K562 (cell line): ENCODE data around the gene PIP5K1B. TPM values are rescaled to one million over a fixed set of nuclear protein-coding genes. Genes with fewer than 3 reads are reported as not detected.

Source experiments
- ATAC-seq: fragments of 200-7000 bp; cut with Tn5 transposase; 3 replicates; pipeline ENCODE4 v1.9.1; 2020; ENCODE audit warnings: moderate library complexity
- BruUV-seq: library from RNA; stranded (reverse); fragments of 400-500 nt; replicated peaks from 2 replicates; lab custom pipeline; 2021; lab: Mats Ljungman, UMichigan
- CTCF ChIA-PET: fragments of 300-600 bp; formaldehyde crosslinking; extraction: SDS; loops from one replicate; lab custom pipeline; 2021; ENCODE audit warnings: low intra/inter-chr PET ratio; lab: Yijun Ruan, JAX
- POLR2A ChIA-PET: fragments of 300-600, 350-650 bp; sonication (Branson Sonifier 250); formaldehyde crosslinking; extraction: SDS; loops from one replicate; lab custom pipeline; 2021; ENCODE audit warnings: antibody characterized with exemption, inconsistent platforms; lab: Yijun Ruan, JAX
- DNase-seq, 4 experiments: peaks; one replicate each; pipeline versions ENCODE4 v3.0.0 to v3.0.0-alpha.2; 2011 to 2018; ENCODE audit warnings: low spot score in 3 of 4, mixed read lengths in 3 of 4; ENCODE audit errors: extremely low read depth in 1 of 4
- FAIRE-seq: peaks from 2 replicates; lab custom pipeline; 2011; peaks lifted over from hg19 to GRCh38; lab: Jason Lieb, UNC
- H2AFZ ChIP-seq: 2 replicates; pipeline ENCODE4 v1.6.0; 2011; ENCODE audit warnings: low read depth, low read length, control low read depth, inconsistent platforms
- H3K27ac ChIP-seq: fragments of 200-600 bp; 3 replicates; pipeline ENCODE4 v1.8.0; 2011; ENCODE audit warnings: low read depth, mild to moderate bottlenecking, control low read depth, inconsistent platforms, low read length, moderate library complexity, mixed read lengths; ENCODE audit errors: extremely low read depth
- H3K27me3 ChIP-seq, 2 experiments: fragments of 300-600 bp in 1 of 2; 2 replicates in 1 of 2; 3 replicates in 1 of 2; pipeline versions ENCODE4 v1.6.0 to v1.8.0; 2011; ENCODE audit warnings: inconsistent platforms in 2 of 2, low read length in 2 of 2, mild to moderate bottlenecking in 1 of 2, mixed read lengths in 1 of 2, moderate library complexity in 1 of 2; ENCODE audit not compliant: control insufficient read depth in 2 of 2, insufficient read depth in 2 of 2
- H3K36me3 ChIP-seq: fragments of 300-600 bp; 3 replicates; pipeline ENCODE4 v1.8.0; 2011; ENCODE audit warnings: mild to moderate bottlenecking, low read length, inconsistent platforms; ENCODE audit not compliant: control insufficient read depth, insufficient read depth
- H3K4me1 ChIP-seq, 2 experiments: fragments of 200-600 bp in 1 of 2; replicated peaks in 1 of 2; 2 replicates in 1 of 2; 3 replicates in 1 of 2; pipeline versions ENCODE4 v1.5.1 to v1.8.0; 2011; ENCODE audit warnings: inconsistent platforms in 2 of 2, low read length in 2 of 2, mild to moderate bottlenecking in 1 of 2, mixed read lengths in 1 of 2, moderate library complexity in 1 of 2; ENCODE audit not compliant: control insufficient read depth in 2 of 2, insufficient read depth in 2 of 2
- H3K4me2 ChIP-seq: 2 replicates; pipeline ENCODE4 v1.6.1; 2011; ENCODE audit warnings: low read length, control low read depth, inconsistent platforms, mixed read lengths; ENCODE audit not compliant: insufficient read depth
- H3K4me3 ChIP-seq: fragments of 200-600 bp; sonication (generic), shearing (Covaris generic); 2 replicates; pipeline ENCODE4 v1.5.1; 2016; ENCODE audit warnings: control low read depth, inconsistent platforms
- H3K79me2 ChIP-seq: fragments of 200-600 bp; 3 replicates; pipeline ENCODE4 v1.8.0; 2011; ENCODE audit warnings: low read length, inconsistent platforms; ENCODE audit not compliant: control insufficient read depth, insufficient read depth
- H3K9ac ChIP-seq, 2 experiments: 2 replicates each; pipeline versions ENCODE4 v1.6.0 to v1.6.1; 2011; ENCODE audit warnings: low read depth in 2 of 2, low read length in 2 of 2, control low read depth in 1 of 2, inconsistent platforms in 1 of 2, mild to moderate bottlenecking in 1 of 2, mixed read lengths in 1 of 2; ENCODE audit not compliant: insufficient read depth in 1 of 2
- H3K9me1 ChIP-seq: one replicate; pipeline ENCODE4 v1.6.0; 2011; ENCODE audit warnings: inconsistent platforms, mild to moderate bottlenecking, low read length, moderate library complexity; ENCODE audit not compliant: control insufficient read depth, insufficient read depth
- H3K9me3 ChIP-seq: replicated peaks from 2 replicates; pipeline ENCODE4 v1.5.1; 2011; ENCODE audit warnings: low read depth, low read length, inconsistent platforms; ENCODE audit not compliant: control insufficient read depth, insufficient read depth
- H4K20me1 ChIP-seq: replicated peaks from 2 replicates; pipeline ENCODE4 v1.6.1; 2011; ENCODE audit warnings: low read length, inconsistent platforms, mixed read lengths; ENCODE audit not compliant: control insufficient read depth, insufficient read depth
- OTX1 ChIP-seq: fragments of 450-650 bp; formaldehyde crosslinking; IDR thresholded peaks from 2 replicates; pipeline ENCODE4 v1.4.0; 2022; ENCODE audit warnings: mild to moderate bottlenecking
- SIRT6 ChIP-seq: IDR thresholded peaks from one replicate; pipeline ENCODE4 v1.6.1; 2012; ENCODE audit warnings: low read depth, mild to moderate bottlenecking, control low read depth, inconsistent platforms, low read length, moderate library complexity
- XRCC5 ChIP-seq: fragments of 200-400 bp; formaldehyde crosslinking; IDR thresholded peaks from 2 replicates; pipeline ENCODE4 v1.6.1; 2017; ENCODE audit warnings: low read depth, mild to moderate bottlenecking, low read length
- WGBS: fragments of 100-300 bp; shearing (Covaris generic); methylation state at CpG from one replicate; pipeline ENCODE4 v1.1.6; 2016; ENCODE audit warnings: low coverage, mixed read lengths; ENCODE audit not compliant: insufficient coverage; ENCODE audit errors: missing lambda C conversion rate; 5-methylcytosine and 5-hydroxymethylcytosine counted together
- in situ Hi-C: fragments of 300-500 bp; cut with MboI; formaldehyde crosslinking; loops from 4 replicates; pipeline ENCODE4 v1.15.0; 2018; ENCODE audit warnings: inconsistent platforms, mixed read lengths
- intact Hi-C: fragments of 100-400 bp; cut with micrococcal nuclease; formaldehyde crosslinking; loops from 2 replicates; pipeline ENCODE4 v1.14.2; 2022
- polyA plus RNA-seq, 8 experiments: library from polyadenylated mRNA; depleted of rRNA in 4 of 8; stranded (reverse) in 5 of 8; unstranded in 3 of 8; fragments of >200 nt; fragmentation: Nextera tagmentation in 2 of 8; fragmentation: Illumina TruSeq in 1 of 8; extraction: Ambion mirVana in 2 of 8; extraction: Trizol in 1 of 8; gene quantifications; 2 replicates each; pipeline versions ENCODE4 v1.2.1 to v1.2.3, GENCODE V29; 2011 to 2014; ENCODE audit warnings: inconsistent platforms in 1 of 8, missing spikeins in 1 of 8
- total RNA-seq, 7 experiments: library from RNA; depleted of rRNA in 6 of 7; stranded (reverse); fragments of >200 nt in 6 of 7; fragmentation: Illumina TruSeq in 2 of 7; extraction: Trizol in 2 of 7; gene quantifications; 2 replicates each; pipeline versions ENCODE4 v1.2.1 to v1.2.3, GENCODE V29; 2011 to 2021; ENCODE audit warnings: low replicate concordance in 1 of 7
- TF ChIP-seq, protein P1 (sequence below): fragments of 450-650 bp; IDR thresholded peaks from 2 replicates; pipeline ENCODE4 v1.6.1; 2016; ENCODE audit warnings: borderline replicate concordance

The PIP5K1B gene
- total and polyA plus RNA-seq, 9 of the 15 experiments (the other 6 are each of a cell fraction or from before 2014, with no cell fraction given): 3.1 to 12.9 (median 7.4) TPM

- 72% methylated on average over 8 of the region's 9 CpGs for WGBS
- in situ Hi-C loops: no loop called here
- Histone ChIP-seq H3K4me3 (no peak overlapping the region), H3K4me1 (peaks cover 8 to 11% of the 10 kb centered on the region in 2 experiments; a peak in 3 of 5 replicates), H3K27ac (no peak overlapping the region), H3K36me3 (no peaks in the 10 kb centered on the region), H3K79me2 (no peaks in the 10 kb centered on the region), H4K20me1 (no peaks in the 10 kb centered on the region), H3K9me1 (no peaks in the 10 kb centered on the region), H3K4me2 (no peak overlapping the region), H3K9me3 (no peaks in the 10 kb centered on the region), H3K9ac (no peak overlapping the region), H2AFZ (no peak overlapping the region), H3K27me3 (no peaks in the 10 kb centered on the region)
- FAIRE-seq (no peak), ATAC-seq (no peak), DNase-seq (no peak)
- no TSS peak for BruUV-seq
- intact Hi-C loops: no loop called here
- ChIA-PET POLR2A (no interaction called here), CTCF (no interaction called here)
- no peak for TF ChIP-seq XRCC5
- TF ChIP-seq, protein P1, sequence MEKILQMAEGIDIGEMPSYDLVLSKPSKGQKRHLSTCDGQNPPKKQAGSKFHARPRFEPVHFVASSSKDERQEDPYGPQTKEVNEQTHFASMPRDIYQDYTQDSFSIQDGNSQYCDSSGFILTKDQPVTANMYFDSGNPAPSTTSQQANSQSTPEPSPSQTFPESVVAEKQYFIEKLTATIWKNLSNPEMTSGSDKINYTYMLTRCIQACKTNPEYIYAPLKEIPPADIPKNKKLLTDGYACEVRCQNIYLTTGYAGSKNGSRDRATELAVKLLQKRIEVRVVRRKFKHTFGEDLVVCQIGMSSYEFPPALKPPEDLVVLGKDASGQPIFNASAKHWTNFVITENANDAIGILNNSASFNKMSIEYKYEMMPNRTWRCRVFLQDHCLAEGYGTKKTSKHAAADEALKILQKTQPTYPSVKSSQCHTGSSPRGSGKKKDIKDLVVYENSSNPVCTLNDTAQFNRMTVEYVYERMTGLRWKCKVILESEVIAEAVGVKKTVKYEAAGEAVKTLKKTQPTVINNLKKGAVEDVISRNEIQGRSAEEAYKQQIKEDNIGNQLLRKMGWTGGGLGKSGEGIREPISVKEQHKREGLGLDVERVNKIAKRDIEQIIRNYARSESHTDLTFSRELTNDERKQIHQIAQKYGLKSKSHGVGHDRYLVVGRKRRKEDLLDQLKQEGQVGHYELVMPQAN: no peak
- TF ChIP-seq OTX1 (CRISPR knock-in tag): no peak
- no peak for TF ChIP-seq SIRT6
Measured at GRCh38 chr9:68825762-68826472, 120.9 kb downstream of the PIP5K1B start.
